IPS-NIHi11 (cell line): ENCODE measurements around the gene CREB3.
A peak's percentile ranks its signal among the peaks of the same experiment; 100 is the strongest.

Source experiments
- DNase-seq: peaks from one replicate; pipeline ENCODE4 v3.0.0; 2012; ENCODE audit warnings: mixed read lengths, low spot score

CREB3 gene

DNA sequence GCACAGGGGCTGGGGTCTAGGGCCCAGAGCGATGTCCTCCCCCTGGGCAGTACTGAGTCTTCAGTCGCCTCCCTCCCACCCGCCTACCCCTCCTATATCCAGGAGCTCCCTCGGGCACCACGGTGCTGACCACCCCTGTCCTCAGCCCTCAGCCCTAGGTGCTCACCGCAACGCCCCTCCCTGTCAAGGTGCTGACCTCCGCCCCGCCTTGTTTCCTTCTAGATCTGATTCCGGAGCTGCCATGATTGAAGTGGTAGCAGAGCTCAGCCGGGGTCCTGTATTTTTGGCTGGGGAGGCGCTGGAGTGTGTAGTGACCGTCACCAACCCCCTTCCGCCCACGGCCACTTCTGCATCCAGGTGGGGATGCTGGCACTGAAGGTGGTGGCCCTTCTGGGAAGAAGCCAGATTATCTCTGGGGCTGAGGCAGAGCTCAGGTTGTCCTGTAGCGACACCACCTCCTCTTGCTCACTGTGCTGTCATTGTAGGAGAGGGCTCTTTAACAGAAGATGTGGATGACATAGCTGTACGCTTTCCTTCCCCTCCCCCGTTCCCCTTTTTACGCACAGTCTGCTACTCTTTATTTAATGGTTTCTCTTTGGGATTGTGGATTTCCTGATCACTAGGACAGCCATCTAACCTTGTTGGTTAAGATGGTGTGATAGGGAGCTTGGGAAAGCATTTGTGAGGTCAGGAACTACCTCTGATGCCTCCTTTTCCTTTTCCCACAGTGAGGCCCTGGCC lies 17.2 kb downstream of the CREB3 start:
- peak; percentile 43 for DNase-seq

DNA sequence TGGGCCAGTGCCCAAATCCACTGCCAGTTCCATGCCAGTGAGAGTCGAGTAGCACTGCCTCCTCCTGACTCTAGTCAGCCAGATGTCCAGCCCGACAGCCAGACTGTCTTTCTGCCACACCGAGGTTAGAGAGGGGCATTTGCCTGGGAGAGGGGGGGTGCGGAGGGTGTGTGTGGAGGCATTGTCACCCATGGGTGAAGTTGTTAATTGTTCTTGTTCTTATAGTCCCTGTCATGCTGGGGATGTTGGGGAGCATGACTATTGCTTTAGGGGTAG lies 17.7 kb downstream of the CREB3 start:
- no peak for DNase-seq

- no peak for DNase-seq
Observed at GRCh38 chr9:35753466-35753865, 21.0 kb downstream of the CREB3 start.

- no peak for DNase-seq
Observed at GRCh38 chr9:35754264-35754663, 21.8 kb downstream of the CREB3 start, which contains the start of gene MSMP. TSS of gene MSMP (minus strand) at chr9:35754276. CDS start at chr9:35754129, 147 bp downstream.

DNA sequence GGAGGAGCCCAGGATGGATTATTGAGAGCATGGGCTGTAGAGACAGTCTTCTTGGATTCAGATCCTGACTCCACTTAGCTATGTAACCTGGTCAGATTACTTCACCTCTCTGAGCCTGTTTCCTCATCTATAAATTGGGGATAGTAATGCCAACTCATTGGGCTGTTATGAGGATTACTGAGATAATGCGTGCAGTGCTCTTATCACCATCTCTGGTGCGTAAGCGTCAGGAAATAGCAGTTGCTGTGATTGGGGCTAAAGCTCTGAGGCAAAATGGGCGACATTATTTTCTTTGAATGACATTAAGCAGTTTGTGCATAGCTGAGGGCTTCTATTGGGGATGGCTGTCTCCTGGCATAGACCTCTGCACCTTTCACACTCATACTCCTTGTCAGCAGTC lies 22.6 kb downstream of the CREB3 start:
- no peak for DNase-seq

- peak; percentile 73 for DNase-seq
Observed at GRCh38 chr9:35756275-35757225, 24.1 kb downstream of the CREB3 start.

GRCh38 chr9:35757226-35757891 lies 24.9 kb downstream of the CREB3 start:
- DNase-seq, result peak; percentile 63

DNA sequence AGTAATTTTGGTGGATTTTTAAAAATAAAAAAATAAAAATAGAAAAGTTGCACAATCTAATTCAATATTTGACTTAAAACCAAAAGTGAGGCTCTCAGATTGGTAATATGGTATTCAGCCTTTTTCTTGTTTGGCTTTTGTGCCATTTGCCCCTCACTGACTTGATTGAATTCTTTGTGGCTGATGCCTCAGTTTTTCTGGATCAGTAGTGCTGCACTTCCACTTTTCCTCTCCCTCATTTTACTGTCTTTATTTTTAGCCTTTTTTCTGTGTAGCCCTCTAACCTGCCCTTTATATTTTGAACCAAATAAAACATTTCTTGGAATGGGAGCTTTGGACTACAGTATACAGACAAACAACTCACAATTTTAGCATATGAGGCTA lies 25.4 kb downstream of the CREB3 start:
- no peak for DNase-seq

DNA sequence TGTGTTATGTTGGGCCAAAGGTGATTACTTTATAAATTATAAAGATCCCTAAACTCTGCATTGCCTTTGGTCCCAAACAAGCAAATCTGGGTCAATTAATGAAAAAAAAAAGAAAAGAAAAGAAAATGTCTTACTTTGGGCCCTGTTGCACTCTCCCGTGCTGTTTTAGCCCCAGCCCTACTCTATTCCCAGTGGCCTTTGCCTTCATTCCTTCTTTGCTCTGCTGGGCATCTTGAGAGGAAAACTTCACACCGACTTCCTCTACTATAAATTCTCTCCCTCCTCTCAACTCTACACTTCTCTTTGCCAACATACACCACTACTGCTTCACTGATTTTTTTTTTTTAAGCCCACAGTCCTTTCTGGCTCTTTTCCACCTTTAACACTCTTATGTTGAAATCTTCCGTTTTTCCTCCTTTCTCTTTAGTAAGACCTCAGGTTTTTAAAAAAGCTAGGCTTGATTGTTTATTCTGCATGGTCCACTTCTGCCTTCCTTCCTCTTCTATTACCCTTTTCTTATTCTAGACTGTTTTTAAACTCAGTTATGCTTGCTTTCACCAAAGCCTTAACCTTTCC lies 26.1 kb downstream of the CREB3 start:
- no peak for DNase-seq

GRCh38 chr9:35759795-35760194 lies 27.3 kb downstream of the CREB3 start:
- DNase-seq, result no peak

- DNase-seq, result no peak
Observed at GRCh38 chr9:35760651-35761050, 28.2 kb downstream of the CREB3 start.

GRCh38 chr9:35763181-35763580 lies 30.7 kb downstream of the CREB3 start:
- DNase-seq, result no peak

- DNase-seq, result no peak
Observed at GRCh38 chr9:35763803-35764202, 31.3 kb downstream of the CREB3 start.

DNA sequence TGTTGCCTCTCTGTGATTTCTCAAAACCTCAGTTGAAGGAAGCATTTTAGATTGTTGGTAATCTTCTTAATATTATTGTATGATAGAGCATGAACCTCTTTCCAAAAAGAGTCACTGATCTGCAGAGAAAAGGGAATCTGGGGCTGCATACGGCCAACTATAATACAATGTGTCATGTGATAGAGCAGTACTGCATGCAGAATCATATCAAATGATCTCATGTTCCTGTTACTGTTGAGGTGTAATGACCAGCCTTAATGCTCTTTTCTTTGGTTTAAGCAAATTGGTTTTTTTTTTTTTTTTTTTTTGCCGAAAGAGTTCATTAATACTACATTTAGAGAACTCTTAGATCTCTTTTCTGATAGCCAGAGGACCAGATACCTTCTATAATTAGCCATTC lies 34.5 kb downstream of the CREB3 start:
- DNase-seq, result no peak

GRCh38 chr9:35767458-35767857 lies 35.0 kb downstream of the CREB3 start:
- DNase-seq, result no peak

DNA sequence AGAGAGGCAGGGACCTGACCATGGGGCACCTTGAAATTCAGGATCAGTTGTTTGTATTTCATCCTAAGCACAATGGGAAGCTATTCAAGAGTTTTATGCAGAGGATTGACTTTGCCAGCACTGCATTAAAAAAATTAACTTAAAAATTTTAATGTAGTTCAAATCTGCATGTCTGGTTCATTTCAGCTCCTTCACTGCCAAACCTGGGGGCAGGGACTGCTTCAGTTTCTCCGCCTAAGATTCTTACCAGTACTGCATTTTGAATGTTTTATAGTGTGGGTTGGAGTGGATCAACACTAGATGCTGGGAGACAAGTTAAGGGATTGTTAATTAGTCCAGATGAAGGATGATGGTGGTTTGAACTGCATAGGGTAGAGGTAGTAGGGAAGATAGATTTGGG lies 37.3 kb downstream of the CREB3 start:
- DNase-seq, result no peak

GRCh38 chr9:35771075-35771433 lies 38.6 kb downstream of the CREB3 start:
- DNase-seq, result no peak

DNA sequence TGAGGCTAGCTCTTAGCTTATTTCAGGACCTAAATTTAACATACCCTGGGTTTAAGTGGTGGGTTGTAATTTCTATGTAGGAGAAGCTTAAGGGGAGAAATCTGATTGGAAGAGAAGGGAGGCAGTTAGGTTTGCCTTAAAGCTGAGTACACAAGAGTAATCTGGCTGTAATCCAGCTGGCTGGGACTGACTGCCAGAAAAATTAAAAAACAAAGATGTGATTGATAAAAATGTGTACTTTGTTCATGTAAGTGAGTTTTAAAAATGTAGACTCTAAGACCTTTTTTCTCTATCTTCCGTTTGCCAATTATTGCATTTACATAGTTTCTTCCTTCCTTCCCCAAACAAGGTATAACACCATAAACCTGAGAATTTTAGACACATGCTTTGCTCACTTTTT lies 39.1 kb downstream of the CREB3 start:
- DNase-seq, result no peak

DNA sequence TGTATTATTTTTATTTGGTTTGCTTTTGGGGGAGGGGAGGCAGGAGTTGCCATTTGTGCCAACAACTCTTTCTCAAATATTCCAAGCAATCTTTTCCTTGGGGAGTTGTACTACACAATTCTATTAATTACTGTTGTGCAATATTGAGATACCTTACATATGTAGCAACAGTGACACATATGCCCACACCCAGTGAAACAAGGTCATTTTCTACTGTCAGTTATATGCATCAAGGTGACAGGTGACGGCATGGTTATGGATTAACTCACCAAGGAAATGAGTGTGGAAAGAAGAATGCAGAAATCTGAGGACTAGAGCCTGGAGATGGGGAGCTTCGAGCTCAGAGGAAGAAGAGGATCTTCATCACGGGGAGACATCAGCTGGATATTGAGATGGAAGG lies 39.5 kb downstream of the CREB3 start:
- no peak for DNase-seq

GRCh38 chr9:35774907-35775635 lies 42.6 kb downstream of the CREB3 start:
- DNase-seq, result peak; percentile 25

DNA sequence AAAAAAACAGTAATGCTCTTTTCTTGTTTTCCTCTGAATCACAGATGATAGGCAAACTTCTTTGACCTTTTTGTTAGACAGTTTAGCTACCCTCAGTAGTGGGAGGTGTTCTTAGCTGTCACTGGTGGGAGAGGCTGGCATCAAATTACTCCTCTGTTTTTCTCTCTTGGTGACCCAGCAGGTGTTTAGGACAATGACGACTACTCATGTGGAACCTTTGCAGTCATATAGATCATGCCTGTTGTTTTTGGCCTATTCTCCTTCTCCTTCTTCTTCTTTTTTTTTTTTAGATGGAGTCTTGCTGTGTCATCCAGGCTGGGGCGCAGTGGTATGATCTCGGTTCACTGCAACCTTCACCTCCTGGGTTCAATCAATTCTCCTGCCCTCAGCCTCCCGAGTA lies 43.6 kb downstream of the CREB3 start:
- peak; percentile 28 for DNase-seq

GRCh38 chr9:35778496-35778895 lies 46.0 kb downstream of the CREB3 start:
- no peak for DNase-seq
